CD4-positive, alpha-beta T cell treated with Interleukin-15 for 1 hour (primary cell): ENCODE results near the gene CSMD2.

Experiments
- DNase-seq: peaks from one replicate; pipeline ENCODE4 v3.0.0-alpha.2; 2020

Gene CSMD2

GRCh38 chr1:33948291-33948690, 216.7 kb downstream of the CSMD2 start:
- no peak for DNase-seq

GRCh38 chr1:33946836-33947235, 218.2 kb downstream of the CSMD2 start:
- no peak for DNase-seq

- no peak for DNase-seq
Measured at GRCh38 chr1:33944846-33945245, 220.2 kb downstream of the CSMD2 start.

GRCh38 chr1:33943978-33944377, 221.1 kb downstream of the CSMD2 start:
- DNase-seq, result no peak

GRCh38 chr1:33932871-33933270, 232.2 kb downstream of the CSMD2 start:
- DNase-seq, result no peak

- no peak for DNase-seq
Measured at GRCh38 chr1:33931111-33931475, 233.9 kb downstream of the CSMD2 start.

- no peak for DNase-seq
Measured at GRCh38 chr1:33930346-33931110, 234.5 kb downstream of the CSMD2 start.

GRCh38 chr1:33928251-33928650, 236.8 kb downstream of the CSMD2 start:
- no peak for DNase-seq

- no peak for DNase-seq
Measured at GRCh38 chr1:33927721-33928120, 237.3 kb downstream of the CSMD2 start.

- no peak for DNase-seq
Measured at GRCh38 chr1:33925586-33925985, 239.4 kb downstream of the CSMD2 start.

- no peak for DNase-seq
Measured at GRCh38 chr1:33921281-33921680, 243.7 kb downstream of the CSMD2 start.

- no peak for DNase-seq
Measured at GRCh38 chr1:33918368-33918767, 246.7 kb downstream of the CSMD2 start.

GRCh38 chr1:33916786-33917185, 248.2 kb downstream of the CSMD2 start:
- no peak for DNase-seq

- no peak for DNase-seq
Measured at GRCh38 chr1:33914531-33914930, 250.5 kb downstream of the CSMD2 start.

GRCh38 chr1:33908324-33908956, 256.6 kb downstream of the CSMD2 start:
- no peak for DNase-seq

GRCh38 chr1:33906156-33906555, 258.9 kb downstream of the CSMD2 start:
- no peak for DNase-seq

- no peak for DNase-seq
Measured at GRCh38 chr1:33905241-33905640, 259.8 kb downstream of the CSMD2 start.

- no peak for DNase-seq
Measured at GRCh38 chr1:33903210-33903589, 261.8 kb downstream of the CSMD2 start.

GRCh38 chr1:33902486-33903209, 262.4 kb downstream of the CSMD2 start:
- no peak for DNase-seq

GRCh38 chr1:33899746-33900145, 265.3 kb downstream of the CSMD2 start:
- DNase-seq, result no peak

- no peak for DNase-seq
Measured at GRCh38 chr1:33898881-33899280, 266.1 kb downstream of the CSMD2 start.

- no peak for DNase-seq
Measured at GRCh38 chr1:33898406-33898805, 266.6 kb downstream of the CSMD2 start.

GRCh38 chr1:33897092-33897725, 267.8 kb downstream of the CSMD2 start:
- no peak for DNase-seq

GRCh38 chr1:33895976-33896375, 269.1 kb downstream of the CSMD2 start:
- DNase-seq, result no peak
